Common myeloid progenitor, CD34-positive (primary cell): Measurements from ENCODE around the gene HUWE1.

Experiments
- CTCF ChIA-PET: fragments of 350-600 bp; sonication (Branson Sonifier 250); formaldehyde crosslinking; loops from one replicate; lab custom pipeline; 2021; ENCODE audit warnings: antibody characterized with exemption; lab: Charles Lee
- POLR2A ChIA-PET: fragments of 350-600 bp; sonication (Branson Sonifier 250); formaldehyde crosslinking; loops from one replicate; lab custom pipeline; 2021; ENCODE audit warnings: antibody characterized with exemption; lab: Charles Lee
- DNase-seq, 3 donors: peaks; one replicate each; pipeline versions ENCODE4 v3.0.0 to v3.0.0-alpha.2; 2013
- H3K27ac ChIP-seq, 2 experiments: 1 replicate in 1 of 2; 2 replicates in 1 of 2; pipeline ENCODE4 v1.7.0; 2013; ENCODE audit warnings: inconsistent platforms in 2 of 2, low read length in 2 of 2, mild to moderate bottlenecking in 2 of 2, low read depth in 1 of 2, moderate library complexity in 1 of 2; ENCODE audit not compliant: severe bottlenecking in 2 of 2, insufficient read depth in 1 of 2, poor library complexity in 1 of 2
- H3K27me3 ChIP-seq, 5 experiments: replicated peaks in 2 of 5; 1 replicate in 3 of 5; 2 replicates in 2 of 5; pipeline versions ENCODE4 v1.6.1 to v1.7.0; 2013; ENCODE audit warnings: low read length in 4 of 5, mild to moderate bottlenecking in 2 of 5, moderate library complexity in 2 of 5, inconsistent platforms in 1 of 5; ENCODE audit not compliant: insufficient read depth in 5 of 5, control insufficient read depth in 4 of 5
- H3K36me3 ChIP-seq, 4 experiments: 1 replicate in 2 of 4; 2 replicates in 2 of 4; pipeline versions ENCODE4 v1.6.1 to v1.7.0; 2013; ENCODE audit warnings: low read length in 3 of 4, control low read depth in 1 of 4, mild to moderate bottlenecking in 1 of 4; ENCODE audit not compliant: control insufficient read depth in 4 of 4, insufficient read depth in 4 of 4
- H3K4me1 ChIP-seq, 4 experiments: 1 replicate in 3 of 4; 2 replicates in 1 of 4; pipeline versions ENCODE4 v1.6.1 to v1.7.1; 2013; ENCODE audit warnings: low read length in 3 of 4, mild to moderate bottlenecking in 3 of 4, control low read depth in 1 of 4, inconsistent platforms in 1 of 4, moderate library complexity in 1 of 4; ENCODE audit not compliant: control insufficient read depth in 4 of 4, insufficient read depth in 4 of 4; ENCODE audit errors: control extremely low read depth in 1 of 4
- H3K4me3 ChIP-seq, 7 experiments: 1 replicate in 4 of 7; 2 replicates in 3 of 7; pipeline versions ENCODE4 v1.5.1 to v1.7.0; 2013; ENCODE audit warnings: mild to moderate bottlenecking in 7 of 7, low read length in 6 of 7, moderate library complexity in 6 of 7, inconsistent platforms in 2 of 7, low read depth in 2 of 7, control low read depth in 1 of 7; ENCODE audit not compliant: insufficient read depth in 4 of 7, control insufficient read depth in 1 of 7; ENCODE audit errors: extremely low read depth in 1 of 7
- H3K9me3 ChIP-seq, 5 experiments: 1 replicate in 4 of 5; 2 replicates in 1 of 5; pipeline versions ENCODE4 v1.6.1 to v1.7.1; 2013; ENCODE audit warnings: low read length in 4 of 5, mild to moderate bottlenecking in 2 of 5, inconsistent platforms in 1 of 5, low read depth in 1 of 5, moderate library complexity in 1 of 5; ENCODE audit not compliant: control insufficient read depth in 4 of 5, insufficient read depth in 2 of 5; ENCODE audit errors: control extremely low read depth in 1 of 5
- WGBS: methylation state at CpG from one replicate; pipeline ENCODE4 v1.1.5; 2013; ENCODE audit not compliant: insufficient coverage; 5-methylcytosine and 5-hydroxymethylcytosine counted together

HUWE1 gene

DNA sequence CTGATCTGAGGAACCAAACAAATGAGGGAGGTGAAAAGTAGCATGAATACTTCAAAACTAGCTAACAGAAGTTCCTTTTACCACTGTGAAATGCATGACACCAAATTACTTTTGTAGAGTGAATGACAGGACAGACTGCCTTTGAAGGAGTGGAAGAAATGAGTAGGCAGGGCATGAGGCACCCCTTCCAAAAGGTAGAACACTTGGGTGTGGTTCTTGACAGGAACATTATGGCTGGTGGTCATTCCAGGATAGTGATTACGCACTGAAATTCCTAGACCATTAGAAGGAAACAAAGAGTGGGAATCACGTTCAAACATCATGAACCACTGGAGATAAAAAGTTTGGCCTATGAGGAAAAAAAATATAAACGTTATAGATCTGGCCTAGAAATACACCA lies 4.9 kb downstream of the HUWE1 start:
- no peaks in the 10 kb centered on the region for H3K9me3 ChIP-seq
- peaks cover 2 to 22% (median 7%) of the 10 kb centered on the region in 4 experiments for H3K4me1 ChIP-seq
- ChIA-PET POLR2A (no interaction called here), CTCF (interaction anchor here (4.5 kb wide), 1 partner anchor 149 kb away, joined by 19 read pairs; no protein-coding TSS in a partner anchor)
- peaks cover 6 to 15% (median 12%) of the 10 kb centered on the region in 4 experiments for H3K36me3 ChIP-seq
- peak overlapping the region in 1 of 2 experiments; percentile 97 for H3K27ac ChIP-seq
- no peak for DNase-seq
- no peak overlapping the region for H3K4me3 ChIP-seq
- 100% methylated on average over 1 of the region's 3 CpGs for WGBS
- H3K27me3 ChIP-seq, result peaks cover 0 to 4% (median 0%) of the 10 kb centered on the region in 5 experiments

DNA sequence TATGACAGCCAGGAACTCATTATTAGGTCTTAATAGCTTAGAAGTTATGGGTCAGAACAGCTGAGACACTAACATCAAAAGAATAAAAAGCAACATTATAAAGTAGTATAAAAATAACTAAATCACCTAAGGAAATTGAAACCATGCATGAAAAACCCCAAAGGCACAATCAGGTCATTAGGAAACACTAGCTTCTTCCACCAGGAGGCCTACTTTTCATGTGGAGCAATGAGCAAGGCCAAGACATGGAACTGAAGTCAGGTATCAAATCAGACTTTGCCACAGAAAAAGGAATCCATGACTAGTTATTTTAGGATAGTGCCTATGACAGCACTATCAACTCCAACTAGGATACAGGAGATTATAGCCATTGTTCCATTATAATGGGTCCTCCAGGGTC lies 7.9 kb downstream of the HUWE1 start:
- ChIA-PET POLR2A (interaction anchor here (0.6 kb wide), 1 partner anchor 18 kb away, joined by 3 read pairs; no protein-coding TSS in a partner anchor), CTCF (interaction anchor here (1.1 to 4.5 kb wide), 2 partner anchors 146 to 152 kb away, joined by 3 to 19 read pairs; no protein-coding TSS in a partner anchor)
- DNase-seq, result peak; percentile 21 to 55 (median 53)
- Histone ChIP-seq H3K4me3 (no peak overlapping the region), H3K4me1 (peaks cover 0 to 11% (median 3%) of the 10 kb centered on the region in 4 experiments), H3K36me3 (peaks cover 10 to 30% (median 22%) of the 10 kb centered on the region in 4 experiments), H3K9me3 (no peaks in the 10 kb centered on the region), H3K27me3 (no peaks in the 10 kb centered on the region), H3K27ac (no peak overlapping the region)

DNA sequence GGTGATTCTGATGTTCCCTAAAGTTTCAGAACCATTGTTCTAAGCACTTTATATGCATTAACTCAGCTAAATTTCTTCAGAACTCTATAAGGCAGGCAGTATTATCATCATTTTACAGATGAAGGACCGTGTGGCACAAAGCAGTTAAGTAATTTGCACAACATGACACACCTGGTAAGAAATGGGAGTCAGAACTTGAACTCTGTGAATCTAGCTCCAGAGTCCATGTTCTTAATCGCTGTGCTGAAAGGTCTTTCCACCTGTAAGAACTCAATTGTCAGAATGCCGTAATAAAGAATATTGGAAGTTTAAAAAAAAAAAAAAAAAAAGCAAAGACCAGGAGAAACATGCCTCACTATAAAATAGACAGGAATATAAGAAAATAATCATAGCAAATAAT lies 9.2 kb downstream of the HUWE1 start:
- POLR2A ChIA-PET, result no interaction called here
- 83% methylated on average over 2 of the region's 3 CpGs for WGBS
- Histone ChIP-seq H3K4me1 (peaks cover 0 to 3% (median under 1%) of the 10 kb centered on the region in 4 experiments), H3K4me3 (no peak overlapping the region), H3K36me3 (peaks cover 10 to 40% (median 25%) of the 10 kb centered on the region in 4 experiments), H3K27me3 (no peaks in the 10 kb centered on the region), H3K9me3 (no peaks in the 10 kb centered on the region), H3K27ac (no peak overlapping the region)
- CTCF ChIA-PET, result no interaction called here
- no peak for DNase-seq

DNA sequence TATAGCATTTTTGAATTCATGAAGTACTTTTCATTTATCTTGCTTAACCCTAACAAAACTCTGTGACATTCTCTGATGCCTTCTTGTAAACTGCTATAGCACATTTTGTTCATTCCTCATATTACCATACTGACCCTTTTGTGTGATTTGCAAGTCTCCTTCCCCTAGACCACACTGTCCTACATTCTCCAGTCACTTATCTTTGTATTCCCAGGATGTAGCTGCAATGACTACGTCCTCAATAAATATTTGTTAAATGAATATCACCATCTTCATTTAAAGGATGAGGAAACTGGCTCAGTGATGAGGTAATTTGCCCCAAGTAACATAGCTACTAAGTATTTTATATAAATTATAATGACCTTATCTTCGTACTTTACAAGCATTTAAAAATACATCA lies 11.9 kb downstream of the HUWE1 start:
- CTCF ChIA-PET, result interaction anchor here (1.3 kb wide), 1 partner anchor 156 kb away, joined by 3 read pairs; no protein-coding TSS in a partner anchor
- no peaks in the 10 kb centered on the region for H3K4me1 ChIP-seq
- H3K9me3 ChIP-seq, result no peaks in the 10 kb centered on the region
- no peak overlapping the region for H3K27ac ChIP-seq
- POLR2A ChIA-PET, result no interaction called here
- WGBS, result no CpG with 5 or more reads among the region's 2 CpGs
- no peaks in the 10 kb centered on the region for H3K27me3 ChIP-seq
- peaks cover 10 to 38% (median 21%) of the 10 kb centered on the region in 4 experiments for H3K36me3 ChIP-seq
- no peak for DNase-seq
- H3K4me3 ChIP-seq, result no peak overlapping the region

DNA sequence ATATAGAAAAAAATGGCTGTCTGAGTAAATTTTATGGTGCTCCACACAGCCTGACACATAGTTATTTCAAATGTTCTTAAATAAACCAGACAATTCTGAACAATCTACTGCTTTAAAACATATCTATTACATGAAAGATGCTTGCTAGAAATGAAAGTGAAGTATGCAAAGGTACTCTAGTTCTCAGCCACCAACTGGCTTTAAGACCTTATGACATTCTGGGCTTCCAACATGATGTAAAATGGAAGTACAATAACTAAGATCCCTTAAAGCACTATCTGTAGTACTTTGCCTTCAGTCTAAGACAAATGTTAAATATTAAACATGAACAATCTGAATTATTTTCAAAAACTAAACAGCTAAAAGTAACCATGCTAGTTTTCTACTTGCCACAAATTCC lies 17.3 kb downstream of the HUWE1 start:
- no peaks in the 10 kb centered on the region for H3K9me3 ChIP-seq
- H3K4me3 ChIP-seq, result no peak overlapping the region
- no peak for DNase-seq
- H3K27me3 ChIP-seq, result no peaks in the 10 kb centered on the region
- ChIA-PET POLR2A (no interaction called here), CTCF (interaction anchor here (1.0 kb wide), 1 partner anchor 13 kb away, joined by 3 read pairs; no protein-coding TSS in a partner anchor)
- H3K36me3 ChIP-seq, result peaks cover 0 to 36% (median 13%) of the 10 kb centered on the region in 4 experiments
- H3K4me1 ChIP-seq, result peaks cover 0 to 3% (median 0%) of the 10 kb centered on the region in 4 experiments
- H3K27ac ChIP-seq, result no peak overlapping the region

DNA sequence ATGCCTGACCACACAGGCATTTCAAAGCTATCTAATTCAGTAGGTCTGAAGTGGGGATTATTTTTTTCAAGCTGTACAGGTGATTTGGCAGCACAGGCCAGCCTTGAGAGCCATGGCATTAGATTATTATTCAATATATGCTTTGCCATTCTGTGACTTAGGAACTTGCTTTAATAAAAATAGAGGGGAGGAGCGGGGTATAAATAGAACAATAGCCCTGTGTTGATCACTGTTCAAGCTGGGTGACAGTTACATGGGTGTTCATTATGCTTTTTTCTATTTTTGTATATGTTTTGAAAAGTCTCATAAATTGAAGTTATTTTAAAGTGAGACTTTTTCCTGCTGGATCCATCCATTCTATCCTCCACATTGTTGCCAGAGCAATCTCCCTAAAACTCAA lies 20.3 kb downstream of the HUWE1 start:
- peaks cover 0 to 25% (median 14%) of the 10 kb centered on the region in 4 experiments for H3K36me3 ChIP-seq
- H3K4me1 ChIP-seq, result peaks cover 0 to 3% (median 0%) of the 10 kb centered on the region in 4 experiments
- H3K4me3 ChIP-seq, result no peak overlapping the region
- CTCF ChIA-PET, result no interaction called here
- H3K27me3 ChIP-seq, result no peaks in the 10 kb centered on the region
- POLR2A ChIA-PET, result no interaction called here
- WGBS, result 100% methylated on average over 1 of the region's 1 CpG
- DNase-seq, result no peak
- no peaks in the 10 kb centered on the region for H3K9me3 ChIP-seq
- H3K27ac ChIP-seq, result no peak overlapping the region

DNA sequence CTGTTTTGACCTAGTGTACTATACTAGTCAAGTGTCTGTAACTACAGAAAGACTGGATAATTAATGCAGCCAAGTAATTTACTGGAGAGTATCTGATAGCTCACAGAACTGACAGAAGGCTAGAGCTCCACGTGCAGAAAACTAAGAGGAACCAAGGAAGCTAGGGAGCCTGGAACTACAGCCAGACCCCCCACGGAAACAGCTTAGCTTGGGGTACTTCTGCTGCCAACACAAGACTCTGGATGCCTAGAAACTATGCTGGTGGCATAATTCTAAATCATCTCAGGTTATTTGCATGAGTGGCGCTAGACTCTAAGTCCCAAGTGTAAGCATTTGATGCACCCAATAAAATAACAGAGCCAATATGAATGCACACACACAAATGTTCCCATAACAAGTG lies 26.5 kb downstream of the HUWE1 start:
- Histone ChIP-seq H3K27ac (no peak overlapping the region), H3K27me3 (peaks cover 0 to 3% (median 0%) of the 10 kb centered on the region in 5 experiments), H3K4me1 (no peaks in the 10 kb centered on the region), H3K4me3 (no peak overlapping the region), H3K9me3 (no peaks in the 10 kb centered on the region), H3K36me3 (peaks cover 0 to 24% (median 4%) of the 10 kb centered on the region in 4 experiments)
- WGBS, result 65% methylated on average over 3 of the region's 3 CpGs
- ChIA-PET POLR2A (no interaction called here), CTCF (no interaction called here)
- no peak for DNase-seq
